HG02973 (cell line): ENCODE data around the gene DDR1.
"Not testable (repeated sequence)": the region's sequence is repeated elsewhere in the genome, so short reads cannot be mapped to it uniquely, and the experiment has no call there.

ENCODE experiments used
- ATAC-seq: cut with Tn5 transposase; IDR thresholded peaks from one replicate; pipeline ENCODE4 v1.9.1; 2021; ENCODE audit warnings: moderate library complexity; ENCODE audit not compliant: unreplicated experiment

DDR1 gene

DNA sequence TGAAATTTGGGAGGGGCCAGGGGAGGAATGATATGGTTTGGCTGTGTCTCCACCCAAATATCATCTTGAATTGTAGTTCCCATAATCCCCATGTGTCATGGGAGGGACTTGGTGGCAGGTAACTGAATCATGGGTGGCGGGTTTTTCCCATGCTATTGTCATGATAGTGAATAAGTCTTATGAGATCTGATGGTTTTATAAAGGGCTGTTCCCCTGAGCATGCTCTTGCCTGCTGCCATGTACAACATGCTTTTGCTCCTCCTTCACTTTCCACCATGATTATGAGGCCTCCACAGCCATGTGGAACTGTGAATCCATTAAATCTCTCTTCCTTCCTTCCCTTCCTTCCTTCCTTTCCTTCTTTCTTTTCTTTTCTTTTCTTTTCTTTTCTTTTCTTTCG, 31.9 kb upstream of the DDR1 start:
- not testable (repeated sequence) for ATAC-seq

DNA sequence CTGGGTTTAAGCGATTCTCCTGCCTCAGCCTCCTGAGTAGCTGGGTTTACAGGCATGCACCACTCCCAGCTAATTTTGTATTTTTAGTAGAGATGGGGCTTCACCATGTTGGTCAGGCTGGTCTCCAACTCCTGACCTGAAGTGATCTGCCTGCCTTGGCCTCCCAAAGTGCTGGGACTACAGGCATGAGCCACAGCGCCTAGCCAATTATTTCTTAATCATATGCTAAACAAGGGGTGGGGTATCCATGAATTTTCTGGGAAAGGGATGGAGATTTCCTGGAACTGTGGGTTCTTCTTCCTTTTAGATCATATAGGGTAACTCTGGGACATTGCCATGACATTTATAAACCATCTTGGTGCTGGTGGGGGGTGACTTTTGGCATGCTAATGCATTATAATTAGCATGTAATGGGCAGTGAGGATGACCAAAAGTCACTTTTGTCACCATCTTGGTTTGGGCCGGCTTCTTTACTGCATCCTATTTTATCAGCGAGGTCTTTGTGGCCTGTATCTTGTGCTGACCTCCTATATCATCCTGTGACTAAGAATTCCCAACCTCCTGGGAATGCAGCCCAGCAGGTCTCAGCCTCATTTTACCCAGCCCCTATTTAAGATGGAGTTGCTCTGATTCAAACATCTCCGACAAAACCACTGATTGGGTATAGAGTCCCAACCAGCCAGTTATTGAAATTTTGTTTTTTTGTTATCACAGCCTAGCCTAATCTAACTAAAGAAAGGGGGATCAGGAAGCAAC, 29.9 kb upstream of the DDR1 start:
- no peak for ATAC-seq

DNA sequence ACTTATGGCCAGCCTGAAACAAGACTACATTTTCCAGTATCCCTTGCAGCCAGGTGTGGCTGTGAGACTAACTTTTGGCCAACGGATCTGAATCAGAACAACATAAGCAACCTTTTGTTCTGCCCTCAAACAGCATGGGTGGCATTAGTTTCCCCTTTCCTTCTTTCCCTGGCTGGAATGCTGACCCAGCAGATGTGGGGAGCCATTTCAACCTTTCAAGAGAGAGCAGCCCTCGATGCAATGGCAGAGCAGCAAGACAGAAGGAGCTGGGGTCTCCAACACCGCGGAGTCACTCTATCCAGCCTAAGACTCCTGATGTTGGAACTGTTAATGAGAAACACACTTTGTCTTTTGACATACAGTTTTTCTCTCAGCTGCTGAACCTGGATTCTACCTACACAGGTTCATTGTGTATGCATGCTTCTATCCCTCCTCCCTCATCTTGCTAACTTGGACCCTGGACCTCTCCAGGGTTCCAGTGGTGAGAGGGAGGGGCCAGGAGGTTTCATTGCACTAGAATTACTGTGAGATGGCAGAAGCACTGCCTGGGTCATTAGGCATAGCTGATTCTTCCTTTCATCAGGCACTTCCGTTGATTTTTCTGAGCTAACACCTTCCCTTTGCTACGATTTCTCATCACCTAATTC, 28.8 kb upstream of the DDR1 start:
- ATAC-seq = no peak

DNA sequence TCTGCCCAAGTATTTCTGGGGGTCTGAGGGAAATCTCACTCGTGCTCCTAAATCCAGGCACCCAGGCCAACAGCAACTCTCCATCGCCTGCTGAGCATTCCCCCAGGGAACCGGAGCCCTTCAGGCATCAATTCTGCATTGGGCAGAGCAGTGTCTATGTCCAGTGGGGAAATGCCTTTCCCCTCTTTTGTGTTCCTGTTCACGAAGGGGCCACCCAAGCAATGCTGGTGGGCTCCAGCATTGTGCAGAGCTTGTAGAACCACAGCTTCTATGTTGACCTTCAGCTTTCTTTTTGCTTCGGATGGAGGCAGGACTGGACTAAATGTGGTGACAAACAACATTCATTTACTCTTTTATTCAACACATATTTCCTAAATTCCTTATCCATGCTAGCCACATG, 27.2 kb upstream of the DDR1 start:
- ATAC-seq = no peak

DNA sequence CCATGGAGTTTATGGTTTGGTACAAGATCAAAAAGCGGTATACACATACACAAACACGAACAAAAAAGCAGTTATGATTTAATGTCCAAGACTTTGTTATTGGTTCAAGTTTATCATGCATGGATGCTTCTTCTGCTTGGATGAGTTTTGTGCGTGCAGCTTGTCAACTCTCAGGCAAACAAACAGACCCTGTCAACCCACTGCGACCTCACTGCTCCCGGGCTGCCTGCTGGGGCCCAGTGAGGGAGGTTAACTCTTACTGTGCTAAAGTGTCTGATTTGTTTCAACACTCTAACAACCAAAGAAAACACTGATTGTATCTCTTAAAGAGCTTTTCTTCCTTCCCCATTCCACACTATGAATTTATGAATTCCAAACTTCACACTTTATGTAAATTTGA, 26.8 kb upstream of the DDR1 start:
- ATAC-seq = no peak

DNA sequence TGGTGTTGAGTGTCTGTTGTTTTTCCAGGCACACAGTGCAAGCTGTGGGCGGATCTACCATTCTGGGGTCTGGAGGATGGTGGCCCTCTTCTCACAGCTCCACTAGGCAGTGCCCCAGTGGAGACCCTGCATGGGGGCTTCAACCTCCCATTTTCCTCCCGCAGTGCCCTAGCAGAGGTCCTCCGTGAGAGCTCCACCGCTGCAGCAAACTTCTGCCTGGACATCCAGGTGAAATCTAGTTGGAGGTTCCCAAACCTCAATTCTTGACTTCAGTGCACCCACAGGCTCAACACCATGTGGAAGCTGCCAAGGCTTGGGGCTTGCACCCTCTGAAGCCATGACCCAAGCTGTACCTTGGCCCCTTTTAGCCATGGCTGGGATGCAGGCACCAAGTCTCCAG, 24.6 kb upstream of the DDR1 start:
- not testable (repeated sequence) for ATAC-seq

DNA sequence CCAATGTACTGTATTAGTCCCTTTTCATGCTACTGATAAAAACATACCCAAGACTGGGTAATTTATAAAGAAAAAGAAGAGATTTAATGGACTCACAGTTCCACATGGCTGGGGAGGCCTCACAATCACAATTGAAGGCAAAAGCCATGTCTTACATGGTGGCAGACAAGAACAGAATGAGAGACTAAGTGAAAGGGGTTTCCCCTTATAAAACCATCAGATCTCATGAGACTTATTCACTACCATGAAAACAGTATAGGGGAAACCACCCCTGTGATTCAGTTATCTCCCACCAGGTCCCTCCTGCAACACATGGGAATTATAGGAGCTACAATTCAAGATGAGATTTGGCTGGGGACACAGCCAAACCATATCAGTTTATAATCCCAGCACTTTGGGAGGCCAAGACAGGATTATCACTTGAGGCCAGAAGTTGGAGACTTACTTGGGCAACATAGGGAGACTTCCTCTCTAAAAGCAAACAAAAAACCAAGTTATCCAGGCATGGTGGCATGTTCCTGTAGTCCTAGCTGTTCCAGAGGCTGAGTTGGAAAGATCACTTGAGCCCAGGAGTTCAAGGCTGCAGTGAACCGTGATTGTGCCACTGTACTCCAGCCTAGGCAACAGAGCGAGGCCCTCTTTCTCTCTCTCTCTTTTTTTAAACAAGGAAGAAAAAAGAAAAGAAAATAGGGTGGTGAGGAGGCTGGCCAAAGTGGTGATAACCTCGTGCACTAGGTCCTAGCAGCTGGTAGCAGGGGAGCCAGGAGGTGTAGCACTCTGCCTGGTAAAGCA, 22.9 kb upstream of the DDR1 start:
- ATAC-seq = no peak

DNA sequence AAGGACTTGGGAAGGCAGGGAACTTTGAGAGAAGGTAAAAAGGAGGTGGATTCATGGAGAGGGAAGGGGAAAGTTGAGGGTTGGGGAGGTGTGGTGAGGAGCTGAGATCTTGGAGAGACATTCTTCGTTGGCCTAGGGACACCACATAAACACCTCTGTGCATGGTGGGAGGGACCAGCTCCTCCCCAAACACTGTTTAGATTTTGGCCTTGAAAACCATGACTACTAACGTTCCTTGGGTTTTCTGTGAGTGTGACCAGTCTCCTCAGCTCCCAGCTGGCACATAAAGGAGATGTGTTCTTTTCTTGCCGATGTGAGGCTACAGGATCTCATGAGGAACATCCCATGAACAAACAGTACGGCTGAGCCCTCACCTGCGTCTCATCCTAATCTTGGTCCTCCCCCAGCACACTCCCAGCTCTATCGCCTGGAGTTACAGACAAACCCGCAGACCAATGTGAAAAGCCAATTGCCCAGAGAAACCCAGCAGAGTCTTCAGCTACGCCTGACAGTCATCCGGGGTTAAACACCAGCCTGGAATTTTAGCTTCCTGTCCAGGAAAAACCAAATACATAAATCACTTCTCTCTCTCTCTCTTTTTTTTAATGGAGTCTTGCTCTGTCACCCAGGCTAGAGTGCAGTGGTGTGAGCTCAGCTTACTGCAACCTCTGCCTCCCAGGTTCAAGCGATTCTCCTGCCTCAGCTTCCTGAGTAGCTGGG, 22.0 kb upstream of the DDR1 start:
- ATAC-seq = no peak

DNA sequence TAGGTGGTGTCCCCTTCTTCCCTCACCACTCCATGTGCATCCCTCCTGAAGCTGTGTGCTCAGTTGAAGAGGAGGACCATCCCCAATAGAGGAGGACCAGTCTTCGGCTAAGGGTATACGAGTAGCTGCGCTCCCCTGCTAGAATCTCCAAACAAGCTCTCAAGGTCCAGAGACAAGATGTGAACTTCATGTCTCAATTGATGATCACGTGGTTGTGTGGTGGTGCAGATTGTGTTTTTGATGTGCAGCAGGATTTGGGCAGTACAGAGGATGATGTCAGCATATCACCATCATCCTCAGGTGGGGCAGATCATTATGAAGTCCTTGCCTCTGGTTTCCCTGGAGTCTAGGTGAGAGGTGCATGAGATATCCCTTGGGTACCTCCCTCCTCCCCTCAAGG, 20.0 kb upstream of the DDR1 start:
- ATAC-seq = no peak

DNA sequence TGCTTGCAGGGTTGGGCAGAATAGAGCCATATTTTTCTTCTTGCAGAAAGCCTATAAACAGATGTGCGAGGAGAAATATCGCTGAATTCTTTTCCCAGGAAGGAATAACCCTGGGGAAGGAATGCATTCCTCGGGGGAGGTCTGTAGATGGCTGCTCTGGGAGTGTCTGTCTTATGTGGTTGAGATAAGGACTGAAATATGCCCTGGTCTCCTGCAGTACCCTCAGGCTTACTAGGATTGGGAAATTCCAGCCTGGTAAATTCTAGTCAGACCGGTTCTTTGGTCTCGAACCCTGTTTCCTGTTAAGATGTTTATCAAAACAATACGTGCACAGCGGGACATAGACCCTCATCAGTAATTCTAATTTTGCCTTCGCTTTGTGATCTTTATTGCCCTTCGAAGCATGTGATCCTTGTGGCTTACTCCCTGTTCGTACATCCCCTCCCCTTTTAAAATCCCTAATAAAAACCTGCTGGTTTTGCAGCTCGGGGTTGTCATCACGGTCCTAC, 15.0 kb upstream of the DDR1 start:
- ATAC-seq = not testable (repeated sequence)

DNA sequence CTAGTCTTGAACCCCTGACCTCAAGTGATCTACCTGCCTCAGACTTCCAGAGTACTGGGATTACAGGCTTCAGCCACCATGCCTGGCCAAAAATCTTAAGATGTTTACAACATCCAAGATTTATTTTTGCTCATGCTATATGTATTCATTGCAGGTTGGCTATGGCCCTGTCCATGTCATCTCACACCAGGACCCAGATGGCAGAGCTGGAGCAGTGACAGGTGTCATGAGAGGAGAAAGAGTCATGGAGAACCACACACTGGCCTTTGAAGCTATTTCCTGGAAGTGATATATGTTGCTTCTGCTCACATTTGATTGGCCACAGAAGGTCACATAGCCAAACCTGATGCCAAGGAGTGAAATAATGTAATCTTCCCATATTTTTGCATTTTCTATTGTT, 13.8 kb upstream of the DDR1 start:
- ATAC-seq = no peak

DNA sequence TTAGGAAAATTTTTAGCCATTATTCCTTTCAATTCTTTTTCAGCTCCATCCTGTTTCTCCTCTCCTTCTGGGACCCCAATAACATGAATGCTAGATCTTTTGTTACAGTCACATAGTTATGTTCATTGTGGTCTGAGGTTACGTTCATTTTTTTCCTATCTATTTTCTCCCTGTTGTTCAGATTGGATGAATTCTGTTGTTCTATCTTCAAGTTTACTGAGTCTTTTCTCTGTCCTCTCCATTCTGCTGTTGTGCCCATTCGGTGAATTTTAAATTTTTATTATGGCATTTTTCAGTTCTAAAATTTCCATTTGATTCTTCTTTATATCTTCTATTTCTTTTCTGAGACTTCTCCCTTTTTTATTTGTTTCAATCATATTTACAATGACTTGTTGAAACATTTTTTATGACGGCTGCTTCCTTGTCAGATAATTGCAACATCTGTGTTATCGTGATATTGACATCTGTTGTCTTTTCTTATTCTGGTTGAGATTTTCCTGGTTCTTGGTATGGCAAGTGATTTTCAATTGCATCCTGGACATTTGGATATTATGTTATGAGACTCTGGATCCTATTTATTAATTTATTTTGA, 12.6 kb upstream of the DDR1 start:
- no peak for ATAC-seq

DNA sequence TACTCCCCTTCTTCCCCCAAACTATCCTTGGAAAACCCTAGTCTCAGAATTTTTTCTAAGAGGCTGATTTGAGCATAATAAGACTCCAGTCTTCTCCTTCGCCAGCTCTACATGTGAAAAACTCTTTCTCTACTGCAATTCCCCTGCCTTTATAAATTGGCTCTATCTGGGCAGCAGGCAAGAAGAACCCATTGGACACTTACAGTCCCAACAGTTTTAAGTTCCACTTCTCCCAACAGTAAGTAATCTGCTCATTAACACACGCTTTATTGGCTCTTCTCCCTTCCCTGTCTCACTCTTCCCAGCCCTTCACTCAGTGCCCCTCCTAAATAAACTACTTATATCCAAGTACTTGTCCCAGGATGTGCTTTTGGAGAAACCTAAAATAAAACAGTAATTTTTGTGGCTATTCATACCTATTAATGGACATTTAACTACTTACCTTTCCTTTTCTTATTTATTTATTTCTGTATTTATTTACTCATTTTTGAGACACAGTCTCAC, 11.1 kb upstream of the DDR1 start:
- no peak for ATAC-seq

DNA sequence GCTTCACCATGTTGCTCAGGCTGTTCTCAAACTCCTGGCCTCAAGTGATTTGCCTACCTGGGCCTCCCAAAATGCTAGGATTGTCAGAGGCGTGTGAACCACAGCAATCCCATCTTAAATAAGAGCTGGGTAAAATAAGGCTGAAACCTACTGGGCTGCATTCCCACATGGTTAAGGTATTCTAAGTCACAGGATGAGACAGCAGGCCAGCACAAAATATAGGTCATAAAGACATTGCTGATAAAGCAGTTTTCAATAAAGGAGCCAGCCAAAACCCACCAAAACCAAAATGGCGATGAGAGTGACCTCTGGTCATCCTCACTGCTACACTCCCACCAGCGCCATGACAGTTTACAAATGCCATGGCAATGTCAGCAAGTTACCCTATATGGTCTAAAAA, 10.5 kb upstream of the DDR1 start:
- ATAC-seq = not testable (repeated sequence)

DNA sequence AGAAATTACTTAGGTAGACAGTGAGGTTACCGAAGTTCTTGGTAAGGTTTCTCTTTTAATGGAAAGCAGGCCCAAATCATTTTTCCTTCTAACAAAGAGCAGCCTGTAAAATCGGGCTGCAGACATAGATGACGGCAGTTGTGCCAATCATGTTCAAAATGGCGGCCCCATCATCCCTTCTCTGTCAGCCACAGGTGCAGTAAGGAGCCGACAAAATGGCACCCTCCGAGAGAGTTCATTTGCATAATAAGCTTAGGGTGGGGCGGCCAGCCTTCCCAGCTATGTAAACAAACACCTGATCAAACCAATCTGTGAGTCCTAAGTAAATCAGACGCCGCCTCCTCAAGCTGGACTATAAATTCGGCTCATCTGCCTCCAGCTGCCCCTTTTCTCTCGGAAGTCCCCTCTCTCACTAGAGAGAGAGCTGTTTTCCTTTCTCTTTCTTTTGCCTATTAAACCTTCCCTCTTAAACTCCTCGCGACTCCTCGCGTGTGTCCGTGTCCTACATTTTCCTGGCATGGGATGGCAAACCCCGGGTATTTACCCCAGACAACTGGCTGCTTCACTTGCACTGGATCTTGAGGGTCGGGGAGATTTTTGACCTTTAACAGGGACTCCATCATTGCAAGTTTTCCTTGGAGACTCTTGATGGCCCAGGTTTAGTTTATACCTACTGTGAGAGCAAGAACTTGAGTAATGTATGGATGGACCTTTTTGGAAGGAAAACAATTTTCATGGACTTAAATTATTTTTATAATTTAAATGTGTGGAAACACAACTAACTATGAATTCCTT, 8.9 kb upstream of the DDR1 start:
- no peak for ATAC-seq

DNA sequence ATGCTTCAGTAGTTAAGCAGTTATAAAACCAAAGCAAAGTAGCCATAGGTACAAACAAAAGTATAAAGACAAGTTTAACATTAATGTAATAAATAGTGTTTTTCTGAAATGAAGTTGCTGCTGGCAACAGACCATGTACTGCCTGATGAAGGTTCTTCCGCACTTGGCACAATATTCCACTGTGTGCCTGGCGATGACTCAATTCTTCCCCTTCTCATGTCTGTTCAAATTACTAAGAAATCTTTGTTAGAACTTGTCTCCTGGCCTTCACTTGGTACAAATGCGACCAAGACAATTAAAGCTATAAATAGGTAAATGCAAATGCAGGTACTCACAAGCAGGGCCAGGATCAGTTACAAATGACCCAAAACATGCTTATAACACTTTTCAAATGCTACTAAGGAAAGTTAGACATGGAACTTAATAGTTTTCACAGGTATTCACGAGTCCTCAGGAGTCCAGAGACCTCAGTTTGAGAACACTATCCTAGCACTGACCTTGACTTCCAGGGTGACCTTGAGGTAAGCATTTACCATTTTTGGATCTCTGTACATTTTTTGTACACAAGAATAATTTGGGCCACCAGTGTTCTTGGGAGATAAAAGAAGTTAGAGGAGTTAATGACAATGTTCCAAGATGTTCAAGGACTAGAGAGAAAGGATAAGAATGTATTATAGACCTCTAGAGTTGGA, 8.1 kb upstream of the DDR1 start:
- no peak for ATAC-seq

DNA sequence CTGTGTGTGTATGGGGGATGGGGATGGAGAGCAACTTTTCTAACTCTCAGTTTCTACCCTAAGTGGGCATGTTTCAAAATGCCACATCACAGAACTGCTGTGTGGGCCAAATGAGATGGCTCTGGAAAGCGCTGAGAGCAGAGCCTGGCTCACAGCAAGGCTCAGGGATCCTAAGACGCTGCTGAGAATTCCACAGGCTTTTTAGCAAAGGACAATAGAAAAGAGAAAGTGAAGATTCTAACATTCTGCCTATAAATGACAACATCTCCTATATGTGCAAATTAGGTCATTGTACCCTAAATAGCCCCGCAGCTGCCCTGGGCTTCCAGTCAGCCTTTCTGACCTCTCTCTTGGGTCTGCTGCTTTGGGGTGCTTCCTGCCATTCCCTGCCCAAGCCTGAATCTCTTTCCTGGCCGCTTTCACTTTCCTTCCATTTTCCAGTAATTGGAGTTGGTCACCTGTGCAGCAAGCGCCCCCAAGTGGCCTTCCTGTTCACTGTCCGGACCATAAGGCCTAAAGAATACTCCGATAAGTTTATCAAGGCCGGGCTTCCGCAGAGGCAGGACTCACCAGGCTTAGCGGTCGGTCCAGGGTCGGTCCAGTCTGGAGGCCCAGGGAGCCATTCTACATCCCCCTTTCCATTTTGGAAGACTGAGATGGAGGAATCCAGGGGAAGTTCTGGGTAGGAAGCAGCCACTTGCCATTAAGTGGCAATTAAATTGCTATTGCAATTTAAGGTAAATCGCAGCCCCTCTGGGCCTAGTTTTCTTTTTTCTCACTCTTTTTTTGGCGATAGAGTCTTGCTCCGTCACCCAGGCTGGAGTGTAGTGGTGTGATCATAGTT, 6.7 kb upstream of the DDR1 start:
- ATAC-seq = no peak

DNA sequence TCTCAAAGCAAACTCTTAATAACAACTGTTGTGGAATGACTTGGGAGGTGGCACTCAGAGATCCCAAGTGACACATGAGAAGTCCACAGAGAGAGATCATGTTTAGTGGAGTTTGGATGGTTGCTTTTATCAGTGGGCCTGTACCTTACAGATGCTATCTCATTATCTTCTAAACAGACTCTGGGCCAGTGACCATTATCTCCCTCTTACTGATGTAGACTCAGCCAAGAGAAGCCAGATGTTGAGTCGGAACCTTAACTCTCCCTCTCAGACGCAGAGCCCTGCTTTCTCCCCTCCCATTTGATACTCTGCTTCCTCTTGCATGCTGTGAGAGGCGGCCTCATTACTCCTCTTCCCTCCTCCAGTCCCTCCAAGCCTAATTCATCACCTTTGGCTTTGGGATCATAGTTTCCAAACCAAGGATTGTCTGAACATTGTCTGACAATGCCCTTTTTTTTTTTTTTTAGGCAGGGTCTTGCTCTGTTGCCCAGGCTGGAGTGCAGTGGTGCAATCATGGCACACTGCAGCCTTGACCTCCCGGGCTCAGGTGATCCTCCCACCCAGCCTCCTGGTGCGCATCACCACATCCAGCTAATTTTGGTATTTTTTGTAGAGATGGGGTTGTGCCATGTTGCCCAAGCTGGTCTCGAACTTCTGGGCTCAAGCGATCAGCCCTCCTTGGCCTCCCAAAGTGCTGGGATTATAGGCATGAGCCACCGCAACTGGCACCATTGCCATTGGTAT, 4.5 kb upstream of the DDR1 start:
- ATAC-seq = no peak
